Activated naive CD4-positive, alpha-beta T cell treated with anti-CD3 and anti-CD28 coated beads, Interleukin-2, amount 10 ng/mL, durations not matched to agents 7 days and 5 days (primary cell): ENCODE results near the gene SPRR4.
A peak's percentile ranks its signal among the peaks of the same experiment; 100 is the strongest.

Experiments used
- CTCF ChIA-PET: fragments of 350-600 bp; sonication (Branson Sonifier 250); formaldehyde crosslinking; loops from one replicate; lab custom pipeline; 2021; ENCODE audit warnings: antibody characterized with exemption; lab: Charles Lee
- DNase-seq: peaks from one replicate; pipeline ENCODE4 v3.0.0-alpha.2; 2020
- H3K27ac Mint-ChIP-seq: one replicate; pipeline ENCODE4 v1.8.0; 2021; ENCODE audit warnings: mild to moderate bottlenecking, moderate library complexity, mixed read lengths
- H3K27me3 Mint-ChIP-seq: one replicate; pipeline ENCODE4 v1.8.0; 2021; ENCODE audit warnings: mild to moderate bottlenecking, mixed read lengths
- H3K36me3 Mint-ChIP-seq: one replicate; pipeline ENCODE4 v1.8.0; 2021; ENCODE audit warnings: mixed read lengths
- H3K4me1 Mint-ChIP-seq: one replicate; pipeline ENCODE4 v1.8.0; 2021; ENCODE audit warnings: mixed read lengths
- H3K4me3 Mint-ChIP-seq: one replicate; pipeline ENCODE4 v1.8.0; 2021; ENCODE audit warnings: mild to moderate bottlenecking, moderate library complexity, mixed read lengths
- H3K9me3 Mint-ChIP-seq: one replicate; pipeline ENCODE4 v1.8.0; 2021; ENCODE audit warnings: mixed read lengths

The SPRR4 gene

GRCh38 chr1:152970495-152970894, at the start of gene SPRR4:
TSS of gene SPRR4 (plus strand) at chr1:152970648. CDS start at chr1:152971891, 1,243 bp downstream.
- Mint-ChIP-seq H3K27me3 (peaks cover 10% of the 10 kb centered on the region), H3K9me3 (no peaks in the 10 kb centered on the region)

GRCh38 chr1:152924191-152924590, 46.3 kb upstream of the SPRR4 start:
- CTCF ChIA-PET, result no interaction called here
- H3K36me3 Mint-ChIP-seq, result no peaks in the 10 kb centered on the region
- H3K4me3 Mint-ChIP-seq, result no peak overlapping the region
- peaks cover 3% of the 10 kb centered on the region for H3K27me3 Mint-ChIP-seq
- no peaks in the 10 kb centered on the region for H3K4me1 Mint-ChIP-seq
- H3K9me3 Mint-ChIP-seq, result no peaks in the 10 kb centered on the region
- H3K27ac Mint-ChIP-seq, result no peak overlapping the region
- no peak for DNase-seq

More at GRCh38 chr1:152970495-152970894, at the start of gene SPRR4:
- Mint-ChIP-seq H3K4me3 (no peak within 1 kb of the TSS), H3K4me1 (no peaks in the 10 kb centered on the region), H3K36me3 (no peaks in the 10 kb centered on the region), H3K27ac (peak within 1 kb of the TSS; percentile 44)
- CTCF ChIA-PET, result no interaction called here
- no peak for DNase-seq

- H3K36me3 Mint-ChIP-seq, result no peaks in the 10 kb centered on the region
- DNase-seq, result no peak
- H3K27me3 Mint-ChIP-seq, result peaks cover 3% of the 10 kb centered on the region
- H3K4me3 Mint-ChIP-seq, result no peak overlapping the region
- H3K4me1 Mint-ChIP-seq, result no peaks in the 10 kb centered on the region
- CTCF ChIA-PET, result interaction anchor here (0.7 kb wide), 1 partner anchor 54 kb away, joined by 3 read pairs; no protein-coding TSS in a partner anchor
- H3K9me3 Mint-ChIP-seq, result no peaks in the 10 kb centered on the region
- H3K27ac Mint-ChIP-seq, result no peak overlapping the region
Measured at GRCh38 chr1:152926091-152926490, 44.4 kb upstream of the SPRR4 start.

GRCh38 chr1:152928671-152929070, 41.8 kb upstream of the SPRR4 start:
- no peak for DNase-seq
- Mint-ChIP-seq H3K9me3 (no peaks in the 10 kb centered on the region), H3K4me1 (no peaks in the 10 kb centered on the region), H3K4me3 (no peak overlapping the region), H3K36me3 (no peaks in the 10 kb centered on the region), H3K27ac (no peak overlapping the region), H3K27me3 (peaks cover 3% of the 10 kb centered on the region)
- CTCF ChIA-PET, result no interaction called here

GRCh38 chr1:152932170-152932811, 38.2 kb upstream of the SPRR4 start:
- Mint-ChIP-seq H3K4me1 (no peaks in the 10 kb centered on the region), H3K36me3 (no peaks in the 10 kb centered on the region), H3K27me3 (no peaks in the 10 kb centered on the region), H3K9me3 (no peaks in the 10 kb centered on the region), H3K27ac (no peak overlapping the region), H3K4me3 (no peak overlapping the region)
- no peak for DNase-seq
- CTCF ChIA-PET, result no interaction called here

- Mint-ChIP-seq H3K27me3 (no peaks in the 10 kb centered on the region), H3K9me3 (no peaks in the 10 kb centered on the region), H3K36me3 (no peaks in the 10 kb centered on the region)
Measured at GRCh38 chr1:152933196-152933595, 37.3 kb upstream of the SPRR4 start.

GRCh38 chr1:152940614-152941013, 29.8 kb upstream of the SPRR4 start:
- DNase-seq, result no peak
- H3K36me3 Mint-ChIP-seq, result no peaks in the 10 kb centered on the region
- no peaks in the 10 kb centered on the region for H3K9me3 Mint-ChIP-seq
- peaks cover 3% of the 10 kb centered on the region for H3K27me3 Mint-ChIP-seq
- H3K4me3 Mint-ChIP-seq, result no peak overlapping the region
- CTCF ChIA-PET, result no interaction called here
- H3K4me1 Mint-ChIP-seq, result no peaks in the 10 kb centered on the region
- no peak overlapping the region for H3K27ac Mint-ChIP-seq

More at GRCh38 chr1:152933196-152933595, 37.3 kb upstream of the SPRR4 start:
- no peaks in the 10 kb centered on the region for H3K4me1 Mint-ChIP-seq
- no peak overlapping the region for H3K4me3 Mint-ChIP-seq
- CTCF ChIA-PET, result no interaction called here
- DNase-seq, result no peak
- no peak overlapping the region for H3K27ac Mint-ChIP-seq

GRCh38 chr1:152941037-152941711, 29.3 kb upstream of the SPRR4 start:
- no peak for DNase-seq
- Mint-ChIP-seq H3K36me3 (no peaks in the 10 kb centered on the region), H3K27me3 (peaks cover 3% of the 10 kb centered on the region), H3K27ac (no peak overlapping the region), H3K4me3 (no peak overlapping the region), H3K4me1 (no peaks in the 10 kb centered on the region), H3K9me3 (no peaks in the 10 kb centered on the region)
- CTCF ChIA-PET, result no interaction called here

GRCh38 chr1:152942161-152942560, 28.3 kb upstream of the SPRR4 start:
- Mint-ChIP-seq H3K9me3 (no peaks in the 10 kb centered on the region), H3K4me1 (no peaks in the 10 kb centered on the region), H3K4me3 (no peak overlapping the region), H3K36me3 (no peaks in the 10 kb centered on the region), H3K27ac (no peak overlapping the region), H3K27me3 (peaks cover 4% of the 10 kb centered on the region)
- CTCF ChIA-PET, result no interaction called here
- DNase-seq, result no peak

GRCh38 chr1:152946248-152946647, 24.2 kb upstream of the SPRR4 start:
- Mint-ChIP-seq H3K27me3 (peaks cover 7% of the 10 kb centered on the region), H3K4me3 (no peak overlapping the region), H3K36me3 (no peaks in the 10 kb centered on the region), H3K4me1 (no peaks in the 10 kb centered on the region), H3K27ac (no peak overlapping the region), H3K9me3 (no peaks in the 10 kb centered on the region)
- DNase-seq, result no peak
- CTCF ChIA-PET, result no interaction called here

GRCh38 chr1:152946651-152947256, 23.7 kb upstream of the SPRR4 start, which contains the start of gene SPRR5:
TSS of gene SPRR5 (plus strand) at chr1:152947206. CDS start at chr1:152948555, 1,349 bp downstream.
- Mint-ChIP-seq H3K27ac (no peak within 1 kb of the TSS), H3K9me3 (no peaks in the 10 kb centered on the region), H3K36me3 (no peaks in the 10 kb centered on the region), H3K4me1 (no peaks in the 10 kb centered on the region), H3K4me3 (no peak within 1 kb of the TSS), H3K27me3 (peaks cover 7% of the 10 kb centered on the region)
- DNase-seq, result no peak
- CTCF ChIA-PET, result no interaction called here

GRCh38 chr1:152951711-152952110, 18.7 kb upstream of the SPRR4 start:
- Mint-ChIP-seq H3K27ac (no peak overlapping the region), H3K9me3 (no peaks in the 10 kb centered on the region), H3K4me1 (no peaks in the 10 kb centered on the region), H3K36me3 (no peaks in the 10 kb centered on the region), H3K27me3 (peaks cover 4% of the 10 kb centered on the region), H3K4me3 (no peak overlapping the region)
- DNase-seq, result no peak
- CTCF ChIA-PET, result no interaction called here

GRCh38 chr1:152953761-152954160, 16.7 kb upstream of the SPRR4 start:
- Mint-ChIP-seq H3K27ac (no peak overlapping the region), H3K36me3 (no peaks in the 10 kb centered on the region), H3K4me1 (no peaks in the 10 kb centered on the region), H3K27me3 (no peaks in the 10 kb centered on the region), H3K9me3 (no peaks in the 10 kb centered on the region), H3K4me3 (no peak overlapping the region)
- CTCF ChIA-PET, result no interaction called here
- DNase-seq, result no peak

- Mint-ChIP-seq H3K36me3 (no peaks in the 10 kb centered on the region), H3K4me1 (no peaks in the 10 kb centered on the region), H3K27me3 (no peaks in the 10 kb centered on the region), H3K9me3 (no peaks in the 10 kb centered on the region), H3K4me3 (no peak overlapping the region), H3K27ac (no peak overlapping the region)
- CTCF ChIA-PET, result no interaction called here
- DNase-seq, result no peak
Measured at GRCh38 chr1:152954436-152954835, 16.0 kb upstream of the SPRR4 start.

- Mint-ChIP-seq H3K27ac (no peak overlapping the region), H3K4me1 (no peaks in the 10 kb centered on the region), H3K36me3 (no peaks in the 10 kb centered on the region), H3K4me3 (no peak overlapping the region), H3K9me3 (no peaks in the 10 kb centered on the region), H3K27me3 (peaks cover 3% of the 10 kb centered on the region)
- CTCF ChIA-PET, result no interaction called here
- DNase-seq, result no peak
Measured at GRCh38 chr1:152957561-152957960, 12.9 kb upstream of the SPRR4 start.
